GM12878 (cell line): ENCODE results near the gene CREBRF. TPM values are rescaled to one million over a fixed set of nuclear protein-coding genes. Genes with fewer than 3 reads are reported as not detected.

Experiments
- ATAC-seq: fragments of 200-7000 bp; cut with Tn5 transposase; 3 replicates; pipeline ENCODE4 v1.9.1; 2020; ENCODE audit warnings: mild to moderate bottlenecking, moderate library complexity
- BruUV-seq: library from RNA; stranded (reverse); fragments of 400-500 nt; replicated peaks from 2 replicates; lab custom pipeline; 2021; lab: Mats Ljungman, UMichigan
- CTCF ChIA-PET: fragments of 300-600 bp; sonication (Branson Sonifier 250); formaldehyde crosslinking; extraction: SDS; loops from one replicate; lab custom pipeline; 2021; ENCODE audit warnings: inconsistent platforms; lab: Yijun Ruan, JAX
- POLR2A ChIA-PET: fragments of 350-600 bp; formaldehyde crosslinking; extraction: SDS; loops from one replicate; lab custom pipeline; 2021; ENCODE audit warnings: inconsistent platforms; lab: Charles Lee
- RAD21 ChIA-PET: fragments of 300-600 bp; sonication (Branson Sonifier 250); formaldehyde crosslinking; loops from one replicate; lab custom pipeline; 2023; ENCODE audit warnings: antibody characterized with exemption; ENCODE audit not compliant: unreplicated experiment; lab: Charles Lee
- SMC1A ChIA-PET: fragments of 300-600 bp; sonication (Branson Sonifier 250); formaldehyde crosslinking; loops from one replicate; lab custom pipeline; 2023; ENCODE audit not compliant: unreplicated experiment, uncharacterized antibody; lab: Charles Lee
- DNase-seq: peaks from one replicate; pipeline ENCODE4 v3.0.0-alpha.2; 2011; ENCODE audit warnings: low read depth, low spot score
- FAIRE-seq: peaks from 3 replicates; lab custom pipeline; 2011; peaks lifted over from hg19 to GRCh38; lab: Jason Lieb, UNC
- H2AFZ ChIP-seq: 2 replicates; pipeline ENCODE4 v1.6.0; 2011; ENCODE audit warnings: low read depth, low read length, control low read depth; ENCODE audit not compliant: control insufficient read depth
- H3K27ac ChIP-seq: 2 replicates; pipeline ENCODE4 v1.5.1; 2011; ENCODE audit warnings: control low read depth; ENCODE audit not compliant: control insufficient read depth, insufficient read depth
- H3K27me3 ChIP-seq, 2 experiments: replicated peaks in 1 of 2; 2 replicates each; pipeline versions ENCODE4 v1.6.0 to v1.6.1; 2011; ENCODE audit warnings: low read length in 1 of 2; ENCODE audit not compliant: control insufficient read depth in 2 of 2, insufficient read depth in 2 of 2
- H3K36me3 ChIP-seq, 2 experiments: 2 replicates each; pipeline ENCODE4 v1.5.1; 2011; ENCODE audit warnings: low read length in 1 of 2; ENCODE audit not compliant: control insufficient read depth in 2 of 2, insufficient read depth in 2 of 2
- H3K4me1 ChIP-seq: 2 replicates; pipeline ENCODE4 v1.6.1; 2011; ENCODE audit warnings: mild to moderate bottlenecking, low read length, moderate library complexity, mixed read lengths; ENCODE audit not compliant: control insufficient read depth, insufficient read depth
- H3K4me2 ChIP-seq: 2 replicates; pipeline ENCODE4 v1.6.0; 2011; ENCODE audit warnings: control low read depth; ENCODE audit not compliant: control insufficient read depth, insufficient read depth
- H3K4me3 ChIP-seq: fragments of 200-600 bp; sonication (generic); 2 replicates; pipeline ENCODE4 v1.5.1; 2016
- H3K79me2 ChIP-seq: 2 replicates; pipeline ENCODE4 v1.6.0; 2011; ENCODE audit warnings: low read length; ENCODE audit not compliant: control insufficient read depth, insufficient read depth
- H3K9ac ChIP-seq: 2 replicates; pipeline ENCODE4 v1.8.0; 2011; ENCODE audit warnings: low read length, control low read depth, mixed read lengths; ENCODE audit not compliant: control insufficient read depth, insufficient read depth
- H3K9me3 ChIP-seq: replicated peaks from 3 replicates; pipeline ENCODE4 v1.5.1; 2011; ENCODE audit warnings: mild to moderate bottlenecking, low read length; ENCODE audit not compliant: control insufficient read depth, insufficient read depth
- H4K20me1 ChIP-seq: 2 replicates; pipeline ENCODE4 v1.6.0; 2011; ENCODE audit not compliant: control insufficient read depth, insufficient read depth
- BCL11A ChIP-seq: IDR thresholded peaks from 2 replicates; pipeline ENCODE4 v1.6.1; 2011; ENCODE audit warnings: low read depth, low read length
- CREB1 ChIP-seq: IDR thresholded peaks from 2 replicates; pipeline ENCODE4 v1.6.1; 2012; ENCODE audit warnings: low read depth, mild to moderate bottlenecking, inconsistent platforms
- ETV6 ChIP-seq, 2 experiments: fragments of 450-650 bp in 1 of 2; IDR thresholded peaks in 1 of 2; conservative IDR thresholded peaks in 1 of 2; 2 replicates each; pipeline ENCODE4 v1.6.1; 2014; ENCODE audit warnings: antibody characterized with exemption in 1 of 2, borderline replicate concordance in 1 of 2, low read depth in 1 of 2, mild to moderate bottlenecking in 1 of 2, moderate library complexity in 1 of 2
- EZH2 ChIP-seq: IDR thresholded peaks from 2 replicates; pipeline ENCODE4 v1.6.1; 2012; ENCODE audit warnings: low read depth, mild to moderate bottlenecking, control low read depth, inconsistent platforms, low read length, borderline replicate concordance; ENCODE audit not compliant: control insufficient read depth
- FOS ChIP-seq: IDR thresholded peaks from 3 replicates; pipeline ENCODE4 v1.6.1; 2011; ENCODE audit warnings: borderline replicate concordance; ENCODE audit not compliant: insufficient read length; ENCODE audit errors: extremely low read depth
- KDM1A ChIP-seq: fragments of 200-600 bp; sonication (generic); IDR thresholded peaks from 2 replicates; pipeline ENCODE4 v1.6.1; 2016; ENCODE audit warnings: borderline replicate concordance
- NBN ChIP-seq: fragments of 450-650 bp; IDR thresholded peaks from 2 replicates; pipeline ENCODE4 v1.6.1; 2016
- NR2C2 ChIP-seq: IDR thresholded peaks from 2 replicates; pipeline ENCODE4 v1.6.1; 2011; ENCODE audit warnings: borderline replicate concordance, low read depth; ENCODE audit not compliant: control insufficient read depth, insufficient read length
- PML ChIP-seq: IDR thresholded peaks from 2 replicates; pipeline ENCODE4 v1.6.1; 2012; ENCODE audit warnings: low read length, inconsistent platforms
- POLR2A ChIP-seq: IDR thresholded peaks from 2 replicates; pipeline ENCODE4 v1.6.1; 2011; ENCODE audit warnings: low read depth, mild to moderate bottlenecking, low read length
- STAT1 ChIP-seq: fragments of 450-650 bp; conservative IDR thresholded peaks from 2 replicates; pipeline ENCODE4 v1.6.1; 2014; ENCODE audit warnings: antibody characterized with exemption, mild to moderate bottlenecking
- YBX1 ChIP-seq: fragments of 450-650 bp; IDR thresholded peaks from 2 replicates; pipeline ENCODE4 v1.6.1; 2016; ENCODE audit warnings: antibody characterized with exemption
- ZNF384 ChIP-seq: IDR thresholded peaks from 2 replicates; pipeline ENCODE4 v1.6.1; 2012; ENCODE audit warnings: low read depth, mild to moderate bottlenecking, low read length, improper control_type of control experiment, borderline replicate concordance
- ZNF687 ChIP-seq: fragments of 450-650 bp; IDR thresholded peaks from 2 replicates; pipeline ENCODE4 v1.6.1; 2017; ENCODE audit warnings: mild to moderate bottlenecking, moderate library complexity
- ZSCAN29 ChIP-seq: fragments of 450-650 bp; IDR thresholded peaks from 2 replicates; pipeline ENCODE4 v1.6.1; 2017; ENCODE audit warnings: mild to moderate bottlenecking, moderate library complexity
- WGBS: methylation state at CpG from one replicate; pipeline ENCODE4 v1.1.6; 2016; ENCODE audit warnings: low lambda C conversion rate; ENCODE audit not compliant: insufficient replicate concordance, insufficient coverage; ENCODE audit errors: missing lambda C conversion rate; 5-methylcytosine and 5-hydroxymethylcytosine counted together
- in situ Hi-C: fragments of 300-500 bp; cut with MboI; formaldehyde crosslinking; loops from 9 replicates; pipeline ENCODE4 v1.14.3; 2018; ENCODE audit warnings: mixed read lengths
- intact Hi-C: fragments of 100-400 bp; cut with micrococcal nuclease; formaldehyde crosslinking; loops from one replicate; pipeline ENCODE4 v1.14.2; 2022; ENCODE audit not compliant: unreplicated experiment
- polyA plus RNA-seq, 11 experiments: library from polyadenylated mRNA; depleted of rRNA in 4 of 11; unstranded in 6 of 11; stranded (reverse) in 5 of 11; fragments of >200 nt; fragmentation: Nextera tagmentation in 4 of 11; fragmentation: Illumina TruSeq in 1 of 11; extraction: Ambion mirVana in 4 of 11; extraction: Trizol in 1 of 11; gene quantifications; 1 replicate in 1 of 11; 2 replicates in 10 of 11; pipeline versions ENCODE4 v1.2.1 to v1.2.3, GENCODE V29; 2011 to 2016; ENCODE audit warnings: inconsistent platforms in 2 of 11, missing spikeins in 2 of 11, low read depth in 1 of 11
- total RNA-seq, 4 experiments: library from RNA; depleted of rRNA in 3 of 4; stranded (reverse); fragments of >200 nt in 3 of 4; fragmentation: Illumina TruSeq in 1 of 4; extraction: Trizol in 1 of 4; gene quantifications; 2 replicates each; pipeline versions ENCODE4 v1.2.1 to v1.2.3, GENCODE V29; 2013 to 2021
- TF ChIP-seq, protein P1 (sequence below): fragments of 450-650 bp; IDR thresholded peaks from 2 replicates; pipeline ENCODE4 v1.6.1; 2018; ENCODE audit warnings: mild to moderate bottlenecking, low read depth, moderate library complexity; ENCODE audit not compliant: partially characterized antibody

Gene CREBRF
- total and polyA plus RNA-seq, 10 of the 15 experiments (the other 5 are each of a cell fraction or from before 2014, with no cell fraction given) = 1.2 to 12.7 (median 3.9) TPM

DNA sequence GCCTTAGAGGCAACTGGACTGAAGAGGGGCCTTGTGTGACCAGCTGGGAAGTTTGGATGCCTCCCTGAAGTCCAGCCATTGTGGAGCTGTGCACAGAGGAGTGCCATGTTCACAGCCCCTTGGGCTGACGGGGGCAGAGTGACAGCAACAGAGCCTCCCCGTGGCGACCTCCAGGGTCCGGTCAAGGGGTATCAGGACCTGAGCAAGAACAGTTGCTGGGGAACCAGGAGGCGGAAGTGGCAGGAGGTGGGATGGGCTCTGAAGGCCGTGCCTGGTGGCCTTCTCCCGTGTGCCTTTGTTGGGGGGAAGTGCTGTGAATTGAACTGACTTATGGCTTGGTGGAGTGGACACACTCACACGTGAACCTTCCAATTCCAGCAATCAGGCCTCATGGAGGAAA lies 102.2 kb downstream of the CREBRF start:
- CTCF ChIA-PET = interaction anchor here (0.6 kb wide), 1 partner anchor 148 kb away, joined by 3 read pairs; no protein-coding TSS in a partner anchor
- FAIRE-seq = no peak

GRCh38 chr5:173159256-173159655 lies 103.1 kb downstream of the CREBRF start:
- SMC1A ChIA-PET = no interaction called here
- no peak for FAIRE-seq
- no peak for TF ChIP-seq ETV6 (conservative IDR thresholded peaks at IDR 0.05 in 1 of 2, IDR thresholded peaks at IDR 0.05 in 1 of 2; ENCODE audit: borderline replicate concordance in 1 of 2, low read depth in 1 of 2)
- TF ChIP-seq, protein P1, sequence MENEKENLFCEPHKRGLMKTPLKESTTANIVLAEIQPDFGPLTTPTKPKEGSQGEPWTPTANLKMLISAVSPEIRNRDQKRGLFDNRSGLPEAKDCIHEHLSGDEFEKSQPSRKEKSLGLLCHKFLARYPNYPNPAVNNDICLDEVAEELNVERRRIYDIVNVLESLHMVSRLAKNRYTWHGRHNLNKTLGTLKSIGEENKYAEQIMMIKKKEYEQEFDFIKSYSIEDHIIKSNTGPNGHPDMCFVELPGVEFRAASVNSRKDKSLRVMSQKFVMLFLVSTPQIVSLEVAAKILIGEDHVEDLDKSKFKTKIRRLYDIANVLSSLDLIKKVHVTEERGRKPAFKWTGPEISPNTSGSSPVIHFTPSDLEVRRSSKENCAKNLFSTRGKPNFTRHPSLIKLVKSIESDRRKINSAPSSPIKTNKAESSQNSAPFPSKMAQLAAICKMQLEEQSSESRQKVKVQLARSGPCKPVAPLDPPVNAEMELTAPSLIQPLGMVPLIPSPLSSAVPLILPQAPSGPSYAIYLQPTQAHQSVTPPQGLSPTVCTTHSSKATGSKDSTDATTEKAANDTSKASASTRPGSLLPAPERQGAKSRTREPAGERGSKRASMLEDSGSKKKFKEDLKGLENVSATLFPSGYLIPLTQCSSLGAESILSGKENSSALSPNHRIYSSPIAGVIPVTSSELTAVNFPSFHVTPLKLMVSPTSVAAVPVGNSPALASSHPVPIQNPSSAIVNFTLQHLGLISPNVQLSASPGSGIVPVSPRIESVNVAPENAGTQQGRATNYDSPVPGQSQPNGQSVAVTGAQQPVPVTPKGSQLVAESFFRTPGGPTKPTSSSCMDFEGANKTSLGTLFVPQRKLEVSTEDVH = no peak
- no peak for TF ChIP-seq KDM1A
- no peak for TF ChIP-seq FOS
- no peak for TF ChIP-seq CREB1
- no peak for TF ChIP-seq NR2C2
- no peak for TF ChIP-seq ZNF687
- TF ChIP-seq ZNF384 = no peak

More for the DNA sequence above, 102.2 kb downstream of the CREBRF start:
- WGBS = 81% methylated on average over 8 of the region's 8 CpGs
- BruUV-seq = no TSS peak
- Histone ChIP-seq H3K27me3 (no peaks in the 10 kb centered on the region), H3K4me3 (no peak overlapping the region), H3K4me1 (no peaks in the 10 kb centered on the region), H3K9ac (no peak overlapping the region), H3K4me2 (no peak overlapping the region), H3K36me3 (peaks cover 11 to 14% of the 10 kb centered on the region in 2 experiments), H3K9me3 (no peaks in the 10 kb centered on the region), H2AFZ (no peak overlapping the region), H3K27ac (no peak overlapping the region), H4K20me1 (no peaks in the 10 kb centered on the region), H3K79me2 (no peaks in the 10 kb centered on the region)
- intact Hi-C loops = no loop called here
- ATAC-seq (no peak), DNase-seq (no peak)
- ChIA-PET RAD21 (no interaction called here), SMC1A (no interaction called here), POLR2A (no interaction called here)
- in situ Hi-C loops = no loop called here
- TF ChIP-seq EZH2 = no peak
- TF ChIP-seq NBN = no peak
- TF ChIP-seq YBX1 = no peak
- no peak for TF ChIP-seq PML
- TF ChIP-seq STAT1 = no peak
- TF ChIP-seq POLR2A = no peak
- no peak for TF ChIP-seq BCL11A
- TF ChIP-seq ZSCAN29 = no peak

More at GRCh38 chr5:173159256-173159655, 103.1 kb downstream of the CREBRF start:
- BruUV-seq = no TSS peak
- ChIA-PET RAD21 (no interaction called here), POLR2A (no interaction called here), CTCF (no interaction called here)
- no peak overlapping the region for H3K4me3 ChIP-seq
- DNase-seq (no peak), ATAC-seq (no peak)
- no peaks in the 10 kb centered on the region for H3K9me3 ChIP-seq
- WGBS = 85% methylated on average over 3 of the region's 3 CpGs
- no peaks in the 10 kb centered on the region for H4K20me1 ChIP-seq
- H2AFZ ChIP-seq = no peak overlapping the region
- no peaks in the 10 kb centered on the region for H3K27me3 ChIP-seq
- intact Hi-C loops = no loop called here
- H3K4me1 ChIP-seq = no peaks in the 10 kb centered on the region
- peaks cover 10 to 14% of the 10 kb centered on the region in 2 experiments for H3K36me3 ChIP-seq
- no peak overlapping the region for H3K27ac ChIP-seq
- no peak overlapping the region for H3K9ac ChIP-seq
- in situ Hi-C loops = no loop called here
- H3K4me2 ChIP-seq = no peak overlapping the region
- H3K79me2 ChIP-seq = no peaks in the 10 kb centered on the region
